ENCODE results near the gene CARD19.

DNA sequence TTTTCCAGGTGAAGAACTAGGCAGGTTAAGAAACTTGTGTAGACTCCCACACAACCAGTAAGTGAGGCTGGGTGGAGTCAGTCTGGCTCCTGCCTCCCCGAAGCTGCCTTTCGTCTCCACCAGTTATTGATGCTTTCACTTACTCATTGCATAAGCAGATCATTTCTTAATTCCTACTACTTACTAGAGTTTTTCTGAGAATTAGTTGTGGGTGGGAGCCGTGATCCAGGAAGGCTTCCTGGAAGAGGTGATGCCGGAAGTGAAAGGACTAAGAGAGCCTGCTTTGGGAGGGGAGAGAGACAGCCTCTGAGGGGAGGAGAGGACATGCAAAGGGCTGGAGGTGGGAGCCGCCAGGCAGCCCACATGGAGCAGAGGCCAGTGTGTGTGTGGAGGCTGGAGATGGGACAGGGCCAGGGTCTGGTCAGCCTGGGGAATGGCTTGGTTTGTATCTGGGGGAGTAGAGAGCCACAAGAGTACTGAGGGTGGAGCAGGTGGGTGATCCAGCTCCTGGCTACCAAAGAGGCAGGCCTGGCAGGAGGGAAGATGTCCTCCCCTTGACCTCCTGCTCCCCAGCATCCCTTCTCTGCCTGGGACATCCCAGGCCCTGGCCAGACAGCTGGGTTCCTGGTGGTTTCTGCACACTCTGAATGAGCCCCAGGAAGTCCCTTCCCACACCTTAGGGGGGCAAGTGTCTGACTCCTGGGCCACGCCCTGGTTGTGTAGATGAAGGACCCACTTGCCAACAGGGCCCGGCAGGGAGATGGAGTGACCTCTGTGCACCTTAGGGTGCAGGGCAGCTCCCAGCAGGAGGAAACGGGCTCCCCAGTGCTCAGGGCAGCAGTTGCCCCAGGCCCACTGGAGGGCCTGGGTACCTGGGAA, 12.2 kb upstream of the CARD19 start:
- TF ChIP-seq POLR2A (IDR thresholded peaks at IDR 0.05; ENCODE audit: control extremely low read depth in 1 of 2, low read depth in 2 of 2, low read length in 2 of 2) (no peak), ATF2 (IDR thresholded peaks at IDR 0.05; ENCODE audit: low read length) (no peak), EZH2 (IDR thresholded peaks at IDR 0.05; ENCODE audit: low read depth, low read length, severe bottlenecking) (no peak), TCF12 (IDR thresholded peaks at IDR 0.05; ENCODE audit: low read depth, low read length) (no peak), TAF1 (IDR thresholded peaks at IDR 0.05; ENCODE audit: low read depth, low read length) (no peak), CTCF (IDR thresholded peaks at IDR 0.05; ENCODE audit: control extremely low read depth in 1 of 3, insufficient read depth in 1 of 3, low read depth in 1 of 3, low read length in 3 of 3) (no peak), SIN3A (conservative IDR thresholded peaks at IDR 0.05 in 1 of 2, IDR thresholded peaks at IDR 0.05 in 1 of 2; ENCODE audit: low read depth in 1 of 2, low read length in 2 of 2) (no peak), CEBPB (IDR thresholded peaks at IDR 0.05; ENCODE audit: low read depth, low read length) (no peak), ZNF274 (IDR thresholded peaks at IDR 0.05; ENCODE audit: borderline replicate concordance, extremely low read depth, low read length) (no peak), EP300 (IDR thresholded peaks at IDR 0.05; ENCODE audit: borderline replicate concordance in 1 of 2, low read depth in 2 of 2, low read length in 2 of 2) (no peak), SIX5 (IDR thresholded peaks at IDR 0.05; ENCODE audit: low read depth, low read length) (no peak)
- TF ChIP-seq, protein P1, sequence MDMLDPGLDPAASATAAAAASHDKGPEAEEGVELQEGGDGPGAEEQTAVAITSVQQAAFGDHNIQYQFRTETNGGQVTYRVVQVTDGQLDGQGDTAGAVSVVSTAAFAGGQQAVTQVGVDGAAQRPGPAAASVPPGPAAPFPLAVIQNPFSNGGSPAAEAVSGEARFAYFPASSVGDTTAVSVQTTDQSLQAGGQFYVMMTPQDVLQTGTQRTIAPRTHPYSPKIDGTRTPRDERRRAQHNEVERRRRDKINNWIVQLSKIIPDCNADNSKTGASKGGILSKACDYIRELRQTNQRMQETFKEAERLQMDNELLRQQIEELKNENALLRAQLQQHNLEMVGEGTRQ (IDR thresholded peaks at IDR 0.05; ENCODE audit: low read length), result no peak

All from H1 (cell line).